Esophagus squamous epithelium (tissue), 4 donors: ENCODE results near the gene CTSE.

Experiments used
- POLR2A ChIP-seq, 4 donors: fragments of 450-650 bp; IDR thresholded peaks; one replicate each; pipeline ENCODE4 v1.6.1; 2017; ENCODE audit warnings: antibody characterized with exemption in 4 of 4, mild to moderate bottlenecking in 4 of 4, moderate library complexity in 3 of 4
- TF ChIP-seq, protein P1 (sequence below), 6 experiments: fragments of 450-650 bp in 4 of 6; fragments of 200-600 bp in 2 of 6; sonication (generic) in 2 of 6; IDR thresholded peaks; one replicate each; pipeline ENCODE4 v1.5.1; 2016 to 2019; ENCODE audit warnings: antibody characterized with exemption in 6 of 6, mild to moderate bottlenecking in 4 of 6, moderate library complexity in 4 of 6

DNA sequence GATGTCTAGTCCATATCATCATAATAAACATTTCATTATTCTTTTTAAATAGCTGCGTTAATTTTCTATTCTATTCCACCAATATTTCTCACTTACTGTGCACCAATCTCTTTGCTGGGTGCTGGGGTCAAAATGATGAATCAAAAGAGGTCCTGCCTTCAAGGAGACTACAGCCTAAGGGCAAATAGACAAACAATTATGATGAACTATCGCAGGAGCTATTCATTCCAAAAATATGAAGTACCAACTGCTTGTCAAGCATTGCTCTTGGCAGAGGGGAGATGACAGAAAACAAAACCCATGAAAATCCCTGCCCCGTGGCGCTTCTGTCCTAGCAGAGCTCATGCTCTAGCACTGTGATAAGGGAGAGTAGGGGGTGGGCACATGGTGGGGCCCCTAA lies 51.6 kb downstream of the CTSE start:
- no peak for TF ChIP-seq POLR2A (IDR thresholded peaks at IDR 0.05)
- TF ChIP-seq, protein P1, sequence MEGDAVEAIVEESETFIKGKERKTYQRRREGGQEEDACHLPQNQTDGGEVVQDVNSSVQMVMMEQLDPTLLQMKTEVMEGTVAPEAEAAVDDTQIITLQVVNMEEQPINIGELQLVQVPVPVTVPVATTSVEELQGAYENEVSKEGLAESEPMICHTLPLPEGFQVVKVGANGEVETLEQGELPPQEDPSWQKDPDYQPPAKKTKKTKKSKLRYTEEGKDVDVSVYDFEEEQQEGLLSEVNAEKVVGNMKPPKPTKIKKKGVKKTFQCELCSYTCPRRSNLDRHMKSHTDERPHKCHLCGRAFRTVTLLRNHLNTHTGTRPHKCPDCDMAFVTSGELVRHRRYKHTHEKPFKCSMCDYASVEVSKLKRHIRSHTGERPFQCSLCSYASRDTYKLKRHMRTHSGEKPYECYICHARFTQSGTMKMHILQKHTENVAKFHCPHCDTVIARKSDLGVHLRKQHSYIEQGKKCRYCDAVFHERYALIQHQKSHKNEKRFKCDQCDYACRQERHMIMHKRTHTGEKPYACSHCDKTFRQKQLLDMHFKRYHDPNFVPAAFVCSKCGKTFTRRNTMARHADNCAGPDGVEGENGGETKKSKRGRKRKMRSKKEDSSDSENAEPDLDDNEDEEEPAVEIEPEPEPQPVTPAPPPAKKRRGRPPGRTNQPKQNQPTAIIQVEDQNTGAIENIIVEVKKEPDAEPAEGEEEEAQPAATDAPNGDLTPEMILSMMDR (IDR thresholded peaks at IDR 0.05): no peak
